Measurements from ENCODE around the gene KRTDAP. TPM values are rescaled to one million over a fixed set of nuclear protein-coding genes. Genes with fewer than 3 reads are reported as not detected.

The KRTDAP gene
- total RNA-seq, 2 donors from 2014 or later = not detected

GRCh38 chr19:35514282-35514809 lies 24.1 kb upstream of the KRTDAP start:
- intact Hi-C loops (cut with DNase I) = no loop called here

GRCh38 chr19:35513628-35514281 lies 23.5 kb upstream of the KRTDAP start, which contains the start of gene DMKN:
Gene DMKN, minus strand, starts transcription at chr19:35513649. Its CDS starts 174 bp downstream, at chr19:35513475.
- intact Hi-C loops (cut with DNase I) = no loop called here
- DNase-seq (ENCODE audit: low spot score) = no peak

More at GRCh38 chr19:35514282-35514809, 24.1 kb upstream of the KRTDAP start:
- DNase-seq (ENCODE audit: low spot score) = no peak

DNA sequence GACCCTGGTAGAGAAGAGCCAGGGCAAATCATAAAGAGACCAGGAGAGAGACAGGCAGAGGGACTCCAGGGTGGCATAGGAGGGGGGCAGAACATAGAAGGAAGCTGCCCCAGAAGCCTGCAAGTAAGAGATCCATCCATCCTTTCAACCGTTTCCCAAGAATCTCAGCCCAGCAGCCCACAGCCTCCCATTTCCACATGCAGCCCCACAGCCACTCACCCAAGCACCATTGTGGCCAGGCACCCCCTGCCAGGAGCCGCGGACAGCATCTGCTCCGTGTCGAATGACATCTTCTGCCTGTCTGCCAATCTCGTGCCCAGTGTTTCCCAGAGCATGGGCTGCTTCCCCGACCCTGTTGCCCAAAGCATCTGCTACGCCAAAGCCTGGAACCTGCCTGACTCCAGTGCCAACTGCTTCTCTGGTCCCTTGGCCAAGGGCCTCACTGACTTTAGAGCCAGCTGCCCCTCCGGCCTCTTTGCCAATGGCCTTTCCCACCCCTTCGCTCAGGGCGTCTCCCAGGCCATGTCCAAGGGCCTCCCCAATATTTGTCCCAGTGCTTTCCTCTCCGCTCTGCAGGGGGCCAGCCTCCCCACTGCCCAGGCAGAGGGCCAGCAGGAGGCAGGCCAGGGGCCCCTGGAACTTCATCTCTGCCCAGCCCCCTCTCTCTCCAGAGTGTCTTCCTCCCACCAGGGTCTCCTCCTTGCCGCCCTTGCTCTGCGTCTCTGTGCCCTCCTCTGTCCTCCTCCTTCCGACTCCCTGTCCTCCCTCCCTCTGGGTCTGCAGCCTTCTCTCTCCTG lies 22.8 kb upstream of the KRTDAP start:
- intact Hi-C loops (cut with DNase I) = no loop called here
- DNase-seq (ENCODE audit: low spot score) = no peak

DNA sequence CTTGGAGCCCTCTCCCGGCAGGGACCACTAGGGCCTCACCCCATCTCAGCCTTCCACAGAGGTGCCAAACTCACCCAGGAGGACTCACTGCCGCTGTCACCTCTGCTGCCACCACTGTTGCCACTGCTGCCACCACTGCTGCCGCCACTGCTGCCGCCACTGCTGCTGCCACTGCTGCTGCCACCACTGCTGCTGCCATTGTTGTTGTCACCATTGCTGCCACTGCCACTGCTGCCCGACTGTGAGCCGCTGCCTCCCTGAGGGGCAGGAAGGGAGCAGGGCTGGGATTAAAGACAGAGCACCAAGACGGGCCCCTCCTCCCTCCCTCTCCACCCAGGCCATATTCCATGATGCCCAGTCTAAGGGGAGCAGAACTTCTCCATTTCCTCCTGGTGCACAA lies 21.1 kb upstream of the KRTDAP start:
- intact Hi-C loops (cut with DNase I) = no loop called here

GRCh38 chr19:35510626-35510964 lies 20.3 kb upstream of the KRTDAP start:
- intact Hi-C loops (cut with DNase I) = no loop called here
- DNase-seq (ENCODE audit: low spot score) = no peak

More for the DNA sequence above, 21.1 kb upstream of the KRTDAP start:
- DNase-seq (ENCODE audit: low spot score) = no peak

- DNase-seq (ENCODE audit: low spot score) = peak; percentile 89
- intact Hi-C loops (cut with DNase I) = no loop called here
These were observed 19.8 kb upstream of the KRTDAP start for GRCh38 chr19:35509861-35510625.

GRCh38 chr19:35509018-35509652 lies 18.9 kb upstream of the KRTDAP start:
- intact Hi-C loops (cut with DNase I) = no loop called here
- DNase-seq (ENCODE audit: low spot score) = no peak

- intact Hi-C loops (cut with DNase I) = no loop called here
- DNase-seq (ENCODE audit: low spot score) = no peak
These were observed 17.9 kb upstream of the KRTDAP start for GRCh38 chr19:35508129-35508528.

GRCh38 chr19:35507561-35507960 lies 17.3 kb upstream of the KRTDAP start:
- intact Hi-C loops (cut with DNase I) = no loop called here
- no peak for DNase-seq (ENCODE audit: low spot score)

DNA sequence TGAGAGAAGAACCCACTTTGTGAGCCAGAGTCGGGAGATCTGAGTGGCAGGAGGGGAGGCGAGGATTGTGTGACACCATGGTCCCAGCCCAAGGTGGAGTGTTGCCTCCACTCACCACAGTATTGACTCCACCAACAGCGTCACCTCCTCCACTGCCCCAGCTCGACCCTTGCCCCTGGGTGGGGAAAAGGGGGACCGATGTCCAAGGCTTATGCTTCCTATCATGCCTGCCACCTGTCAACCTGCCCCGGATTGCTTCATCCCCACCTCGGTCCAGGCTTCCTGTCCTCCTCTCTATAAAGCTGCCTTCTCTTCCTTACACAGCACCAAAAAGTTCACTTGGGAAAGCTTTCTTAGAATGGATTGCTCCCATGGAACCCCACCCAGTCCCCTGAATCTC lies 15.7 kb upstream of the KRTDAP start:
- no peak for DNase-seq (ENCODE audit: low spot score)

GRCh38 chr19:35502751-35503150 lies 12.5 kb upstream of the KRTDAP start:
- DNase-seq (ENCODE audit: low spot score) = no peak
- intact Hi-C loops (cut with DNase I) = no loop called here

More for the DNA sequence above, 15.7 kb upstream of the KRTDAP start:
- intact Hi-C loops (cut with DNase I) = no loop called here

- no peak for DNase-seq (ENCODE audit: low spot score)
- intact Hi-C loops (cut with DNase I) = no loop called here
These were observed 11.4 kb upstream of the KRTDAP start for GRCh38 chr19:35501684-35502083.

- intact Hi-C loops (cut with DNase I) = no loop called here
- DNase-seq (ENCODE audit: low spot score) = no peak
These were observed 10.3 kb upstream of the KRTDAP start for GRCh38 chr19:35500611-35501010.

GRCh38 chr19:35498984-35499527 lies 8.8 kb upstream of the KRTDAP start:
- DNase-seq (ENCODE audit: low spot score) = no peak
- intact Hi-C loops (cut with DNase I) = loop anchor here (10.0 kb wide), 2 partner anchors 144 to 224 kb away; partner anchors contain the start of gene FFAR3 (in 2 of the 2)

DNA sequence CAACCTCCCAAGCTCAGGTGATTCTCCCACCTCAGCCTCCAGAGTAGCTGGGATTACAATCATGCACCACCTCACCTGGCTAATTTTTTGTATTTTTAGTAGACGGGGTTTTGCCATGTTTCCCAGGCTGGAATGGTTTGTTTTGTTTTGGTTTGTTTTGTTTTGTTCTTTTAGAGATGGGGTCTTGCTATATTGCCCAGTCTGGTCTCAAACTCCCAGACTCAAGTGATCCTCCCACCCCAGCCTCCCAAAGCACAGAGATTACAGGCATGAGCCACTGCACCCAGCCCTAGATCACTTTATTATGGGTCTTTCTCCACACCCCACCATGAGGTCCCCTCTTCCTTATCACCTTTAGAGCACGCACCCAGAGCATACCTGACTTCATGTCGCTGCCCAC lies 8.0 kb upstream of the KRTDAP start:
- no peak for DNase-seq (ENCODE audit: low spot score)
- intact Hi-C loops (cut with DNase I) = loop anchor here (10.0 kb wide), 2 partner anchors 143 to 223 kb away; partner anchors contain the start of gene FFAR3 (in 2 of the 2)

GRCh38 chr19:35497406-35497805 lies 7.1 kb upstream of the KRTDAP start:
- DNase-seq (ENCODE audit: low spot score) = no peak
- intact Hi-C loops (cut with DNase I) = loop anchor here (10.0 kb wide), 2 partner anchors 143 to 223 kb away; partner anchors contain the start of gene FFAR3 (in 2 of the 2)

DNA sequence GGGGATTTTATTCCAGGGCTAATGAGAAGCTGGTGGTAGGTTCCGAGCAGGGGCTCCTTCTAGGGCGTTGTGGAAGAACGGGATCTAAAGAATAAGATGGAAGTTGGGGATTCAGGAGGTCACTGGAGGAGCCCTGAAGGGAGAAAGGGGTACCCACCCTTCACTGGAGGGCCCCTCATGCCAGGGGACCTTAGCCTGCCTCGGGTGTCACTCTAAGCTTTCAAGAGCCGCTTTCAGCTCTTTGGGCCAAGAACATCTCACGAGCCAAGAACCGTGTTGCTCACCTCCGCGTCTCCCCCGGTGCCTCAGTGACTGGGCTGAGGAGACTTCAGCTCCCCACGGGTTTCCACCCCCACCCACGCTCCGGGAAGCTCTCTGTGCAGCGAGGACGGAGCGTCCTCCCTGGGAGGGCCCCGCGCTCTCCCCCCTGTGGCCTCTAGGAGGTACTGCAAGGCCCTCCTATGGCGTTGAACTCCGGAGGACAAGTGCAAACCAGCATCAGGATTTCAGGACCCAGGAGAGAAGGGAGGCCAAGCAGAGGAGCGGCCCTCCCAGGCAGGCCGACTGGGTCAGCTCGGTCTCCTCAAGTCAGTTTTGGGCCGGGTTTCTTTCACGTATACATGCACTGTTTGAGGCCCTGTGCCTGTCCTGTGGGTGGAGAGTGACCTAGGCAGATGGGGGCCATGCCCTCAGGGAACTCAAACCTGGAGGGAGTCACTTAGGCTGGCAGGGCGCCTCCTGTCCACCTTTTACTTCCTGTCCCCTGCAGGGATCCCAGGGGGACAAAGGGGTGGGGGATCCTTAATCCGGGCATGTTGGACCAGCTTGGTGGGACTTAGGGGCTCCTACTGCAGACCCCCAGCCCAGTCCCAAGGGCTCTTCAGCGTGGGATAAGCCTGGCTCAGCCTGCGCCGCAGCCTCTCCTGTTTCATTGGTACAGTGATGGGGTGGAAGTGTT lies 5.1 kb upstream of the KRTDAP start:
- intact Hi-C loops (cut with DNase I) = loop anchor here (10.0 kb wide), 2 partner anchors 141 to 221 kb away; partner anchors contain the start of gene FFAR3 (in 2 of the 2)
- peak; percentile 91 for DNase-seq (ENCODE audit: low spot score)

Data from posterior vena cava (tissue), 2 donors.